ENCODE results near the gene MACO1. TPM values are rescaled to one million over a fixed set of nuclear protein-coding genes. Genes with fewer than 3 reads are reported as not detected.
"Not testable (repeated sequence)": the region's sequence is repeated elsewhere in the genome, so short reads cannot be mapped to it uniquely, and the experiment has no call there.

Gene MACO1
- total RNA-seq, 1 experiment from 2014 or later: 23.5 TPM

GRCh38 chr1:25456502-25456901, 25.8 kb downstream of the MACO1 start:
- DNase-seq (ENCODE audit: low read depth): no peak

- DNase-seq (ENCODE audit: low read depth): no peak
Measured at GRCh38 chr1:25458541-25459298, 28.0 kb downstream of the MACO1 start.

- DNase-seq (ENCODE audit: low read depth): no peak
Measured at GRCh38 chr1:25460020-25460419, 29.3 kb downstream of the MACO1 start.

GRCh38 chr1:25460816-25461215, 30.1 kb downstream of the MACO1 start:
- not testable (repeated sequence) for DNase-seq (ENCODE audit: low read depth)

GRCh38 chr1:25461849-25462248, 31.2 kb downstream of the MACO1 start:
- no peak for DNase-seq (ENCODE audit: low read depth)

- no peak for DNase-seq (ENCODE audit: low read depth)
Measured at GRCh38 chr1:25462732-25463131, 32.0 kb downstream of the MACO1 start.

GRCh38 chr1:25467193-25467592, 36.5 kb downstream of the MACO1 start:
- DNase-seq (ENCODE audit: low read depth): no peak

GRCh38 chr1:25467616-25468015, 36.9 kb downstream of the MACO1 start:
- DNase-seq (ENCODE audit: low read depth): no peak

GRCh38 chr1:25468033-25468432, 37.3 kb downstream of the MACO1 start:
- no peak for DNase-seq (ENCODE audit: low read depth)

- DNase-seq (ENCODE audit: low read depth): peak; percentile 58
Measured at GRCh38 chr1:25469177-25469576, 38.5 kb downstream of the MACO1 start.

GRCh38 chr1:25472471-25472870, 41.8 kb downstream of the MACO1 start:
- DNase-seq (ENCODE audit: low read depth): no peak

GRCh38 chr1:25473653-25474225, 43.0 kb downstream of the MACO1 start:
- DNase-seq (ENCODE audit: low read depth): no peak

- DNase-seq (ENCODE audit: low read depth): no peak
Measured at GRCh38 chr1:25474439-25475047, 43.8 kb downstream of the MACO1 start.

GRCh38 chr1:25476186-25477097, 45.7 kb downstream of the MACO1 start:
- no peak for DNase-seq (ENCODE audit: low read depth)

- peak; percentile 27 for DNase-seq (ENCODE audit: low read depth)
Measured at GRCh38 chr1:25477448-25478034, 46.8 kb downstream of the MACO1 start.

GRCh38 chr1:25478633-25479032, 47.9 kb downstream of the MACO1 start:
- no peak for DNase-seq (ENCODE audit: low read depth)

GRCh38 chr1:25481625-25482024, 50.9 kb downstream of the MACO1 start:
- no peak for DNase-seq (ENCODE audit: low read depth)

- DNase-seq (ENCODE audit: low read depth): no peak
Measured at GRCh38 chr1:25482211-25482610, 51.5 kb downstream of the MACO1 start.

- DNase-seq (ENCODE audit: low read depth): no peak
Measured at GRCh38 chr1:25484096-25484495, 53.4 kb downstream of the MACO1 start.

- DNase-seq (ENCODE audit: low read depth): no peak
Measured at GRCh38 chr1:25484533-25484932, 53.8 kb downstream of the MACO1 start.

- no peak for DNase-seq (ENCODE audit: low read depth)
Measured at GRCh38 chr1:25485536-25486411, 55.1 kb downstream of the MACO1 start.

All from M059J (cell line).